GM12878 (cell line): ENCODE results near the gene NPHP3. TPM values are rescaled to one million over a fixed set of nuclear protein-coding genes. Genes with fewer than 3 reads are reported as not detected.

Experiments
- ATAC-seq: fragments of 200-7000 bp; cut with Tn5 transposase; 3 replicates; pipeline ENCODE4 v1.9.1; 2020; ENCODE audit warnings: mild to moderate bottlenecking, moderate library complexity
- BruUV-seq: library from RNA; stranded (reverse); fragments of 400-500 nt; replicated peaks from 2 replicates; lab custom pipeline; 2021; lab: Mats Ljungman, UMichigan
- CTCF ChIA-PET: fragments of 300-600 bp; sonication (Branson Sonifier 250); formaldehyde crosslinking; extraction: SDS; loops from one replicate; lab custom pipeline; 2021; ENCODE audit warnings: inconsistent platforms; lab: Yijun Ruan, JAX
- POLR2A ChIA-PET: fragments of 350-600 bp; formaldehyde crosslinking; extraction: SDS; loops from one replicate; lab custom pipeline; 2021; ENCODE audit warnings: inconsistent platforms; lab: Charles Lee
- RAD21 ChIA-PET: fragments of 300-600 bp; sonication (Branson Sonifier 250); formaldehyde crosslinking; loops from one replicate; lab custom pipeline; 2023; ENCODE audit warnings: antibody characterized with exemption; ENCODE audit not compliant: unreplicated experiment; lab: Charles Lee
- SMC1A ChIA-PET: fragments of 300-600 bp; sonication (Branson Sonifier 250); formaldehyde crosslinking; loops from one replicate; lab custom pipeline; 2023; ENCODE audit not compliant: unreplicated experiment, uncharacterized antibody; lab: Charles Lee
- DNase-seq: peaks from one replicate; pipeline ENCODE4 v3.0.0-alpha.2; 2011; ENCODE audit warnings: low read depth, low spot score
- FAIRE-seq: peaks from 3 replicates; lab custom pipeline; 2011; peaks lifted over from hg19 to GRCh38; lab: Jason Lieb, UNC
- H2AFZ ChIP-seq: 2 replicates; pipeline ENCODE4 v1.6.0; 2011; ENCODE audit warnings: low read depth, low read length, control low read depth; ENCODE audit not compliant: control insufficient read depth
- H3K27ac ChIP-seq: 2 replicates; pipeline ENCODE4 v1.5.1; 2011; ENCODE audit warnings: control low read depth; ENCODE audit not compliant: control insufficient read depth, insufficient read depth
- H3K27me3 ChIP-seq, 2 experiments: replicated peaks in 1 of 2; 2 replicates each; pipeline versions ENCODE4 v1.6.0 to v1.6.1; 2011; ENCODE audit warnings: low read length in 1 of 2; ENCODE audit not compliant: control insufficient read depth in 2 of 2, insufficient read depth in 2 of 2
- H3K36me3 ChIP-seq, 2 experiments: 2 replicates each; pipeline ENCODE4 v1.5.1; 2011; ENCODE audit warnings: low read length in 1 of 2; ENCODE audit not compliant: control insufficient read depth in 2 of 2, insufficient read depth in 2 of 2
- H3K4me1 ChIP-seq: 2 replicates; pipeline ENCODE4 v1.6.1; 2011; ENCODE audit warnings: mild to moderate bottlenecking, low read length, moderate library complexity, mixed read lengths; ENCODE audit not compliant: control insufficient read depth, insufficient read depth
- H3K4me2 ChIP-seq: 2 replicates; pipeline ENCODE4 v1.6.0; 2011; ENCODE audit warnings: control low read depth; ENCODE audit not compliant: control insufficient read depth, insufficient read depth
- H3K4me3 ChIP-seq: fragments of 200-600 bp; sonication (generic); 2 replicates; pipeline ENCODE4 v1.5.1; 2016
- H3K79me2 ChIP-seq: 2 replicates; pipeline ENCODE4 v1.6.0; 2011; ENCODE audit warnings: low read length; ENCODE audit not compliant: control insufficient read depth, insufficient read depth
- H3K9ac ChIP-seq: 2 replicates; pipeline ENCODE4 v1.8.0; 2011; ENCODE audit warnings: low read length, control low read depth, mixed read lengths; ENCODE audit not compliant: control insufficient read depth, insufficient read depth
- H3K9me3 ChIP-seq: replicated peaks from 3 replicates; pipeline ENCODE4 v1.5.1; 2011; ENCODE audit warnings: mild to moderate bottlenecking, low read length; ENCODE audit not compliant: control insufficient read depth, insufficient read depth
- H4K20me1 ChIP-seq: 2 replicates; pipeline ENCODE4 v1.6.0; 2011; ENCODE audit not compliant: control insufficient read depth, insufficient read depth
- ASH2L ChIP-seq: fragments of 300-600, 200-600 bp; sonication (generic); IDR thresholded peaks from 2 replicates; pipeline ENCODE4 v1.6.1; 2017; ENCODE audit warnings: low read depth, mild to moderate bottlenecking, borderline replicate concordance
- IKZF2 ChIP-seq, 2 experiments: fragments of 450-650 bp; IDR thresholded peaks; 2 replicates each; pipeline ENCODE4 v1.6.1; 2017; ENCODE audit warnings: mild to moderate bottlenecking in 2 of 2, moderate library complexity in 2 of 2
- JUND ChIP-seq: IDR thresholded peaks from 2 replicates; pipeline ENCODE4 v1.6.1; 2012; ENCODE audit warnings: low read depth, mild to moderate bottlenecking, low read length, improper control_type of control experiment, moderate library complexity
- NKRF ChIP-seq: fragments of 450-650 bp; conservative IDR thresholded peaks from 2 replicates; pipeline ENCODE4 v1.6.1; 2017; ENCODE audit warnings: mild to moderate bottlenecking, moderate library complexity
- POLR2A ChIP-seq: IDR thresholded peaks from 2 replicates; pipeline ENCODE4 v1.6.1; 2011; ENCODE audit warnings: low read depth, mild to moderate bottlenecking, low read length
- RAD51 ChIP-seq: fragments of 450-650 bp; IDR thresholded peaks from 2 replicates; pipeline ENCODE4 v1.6.1; 2016; ENCODE audit warnings: moderate library complexity, mild to moderate bottlenecking, inconsistent platforms
- SIN3A ChIP-seq: IDR thresholded peaks from 2 replicates; pipeline ENCODE4 v1.6.1; 2012; ENCODE audit warnings: low read depth, low read length, improper control_type of control experiment
- SP1 ChIP-seq: IDR thresholded peaks from one replicate; pipeline ENCODE4 v1.6.1; 2011; ENCODE audit warnings: low read depth, low read length
- TAF1 ChIP-seq: IDR thresholded peaks from 2 replicates; pipeline ENCODE4 v1.6.1; 2011; ENCODE audit warnings: mild to moderate bottlenecking, low read depth, low read length, borderline replicate concordance
- TBL1XR1 ChIP-seq: IDR thresholded peaks from 2 replicates; pipeline ENCODE4 v1.6.1; 2012; ENCODE audit warnings: low read depth, low read length, improper control_type of control experiment
- WGBS: methylation state at CpG from one replicate; pipeline ENCODE4 v1.1.6; 2016; ENCODE audit warnings: low lambda C conversion rate; ENCODE audit not compliant: insufficient replicate concordance, insufficient coverage; ENCODE audit errors: missing lambda C conversion rate; 5-methylcytosine and 5-hydroxymethylcytosine counted together
- in situ Hi-C: fragments of 300-500 bp; cut with MboI; formaldehyde crosslinking; loops from 9 replicates; pipeline ENCODE4 v1.14.3; 2018; ENCODE audit warnings: mixed read lengths
- intact Hi-C: fragments of 100-400 bp; cut with micrococcal nuclease; formaldehyde crosslinking; loops from one replicate; pipeline ENCODE4 v1.14.2; 2022; ENCODE audit not compliant: unreplicated experiment
- polyA plus RNA-seq, 11 experiments: library from polyadenylated mRNA; depleted of rRNA in 4 of 11; unstranded in 6 of 11; stranded (reverse) in 5 of 11; fragments of >200 nt; fragmentation: Nextera tagmentation in 4 of 11; fragmentation: Illumina TruSeq in 1 of 11; extraction: Ambion mirVana in 4 of 11; extraction: Trizol in 1 of 11; gene quantifications; 1 replicate in 1 of 11; 2 replicates in 10 of 11; pipeline versions ENCODE4 v1.2.1 to v1.2.3, GENCODE V29; 2011 to 2016; ENCODE audit warnings: inconsistent platforms in 2 of 11, missing spikeins in 2 of 11, low read depth in 1 of 11
- total RNA-seq, 4 experiments: library from RNA; depleted of rRNA in 3 of 4; stranded (reverse); fragments of >200 nt in 3 of 4; fragmentation: Illumina TruSeq in 1 of 4; extraction: Trizol in 1 of 4; gene quantifications; 2 replicates each; pipeline versions ENCODE4 v1.2.1 to v1.2.3, GENCODE V29; 2013 to 2021
- TF ChIP-seq, protein P1 (sequence below): fragments of 450-650 bp; IDR thresholded peaks from 2 replicates; pipeline ENCODE4 v1.6.1; 2018; ENCODE audit warnings: mild to moderate bottlenecking, low read depth, moderate library complexity; ENCODE audit not compliant: partially characterized antibody
- TF ChIP-seq, protein P2 (sequence below): fragments of 450-650 bp; IDR thresholded peaks from 2 replicates; pipeline ENCODE4 v1.6.1; 2016; ENCODE audit warnings: mild to moderate bottlenecking

The NPHP3 gene
- total and polyA plus RNA-seq, 10 of the 15 experiments (the other 5 are each of a cell fraction or from before 2014, with no cell fraction given) = 0.84 to 11.7 (median 2.9) TPM

- peaks cover 4% of the 10 kb centered on the region for H3K79me2 ChIP-seq
- no peaks in the 10 kb centered on the region for H3K4me1 ChIP-seq
- H3K27ac ChIP-seq = no peak overlapping the region
- no peak overlapping the region for H3K4me3 ChIP-seq
- no peak for ATAC-seq
- no peak overlapping the region for H2AFZ ChIP-seq
- 96% methylated on average over 2 of the region's 2 CpGs for WGBS
- POLR2A ChIA-PET = no interaction called here
- no peak for DNase-seq
- no peaks in the 10 kb centered on the region for H4K20me1 ChIP-seq
- no TSS peak for BruUV-seq
- no peaks in the 10 kb centered on the region for H3K9me3 ChIP-seq
- H3K4me2 ChIP-seq = no peak overlapping the region
- SMC1A ChIA-PET = interaction anchor here (1.9 kb wide), 1 partner anchor 12 kb away, joined by 4 read pairs; no protein-coding TSS in a partner anchor
- in situ Hi-C loops = no loop called here
- no peak overlapping the region for H3K9ac ChIP-seq
- no peaks in the 10 kb centered on the region for H3K27me3 ChIP-seq
- RAD21 ChIA-PET = no interaction called here
- H3K36me3 ChIP-seq = no peaks in the 10 kb centered on the region
- intact Hi-C loops = no loop called here
- TF ChIP-seq SP1 = no peak
- TF ChIP-seq TBL1XR1 = no peak
- no peak for TF ChIP-seq SIN3A
- TF ChIP-seq TAF1 = no peak
- TF ChIP-seq ASH2L = no peak
- no peak for TF ChIP-seq RAD51
- CTCF ChIA-PET = interaction anchor here (2.6 kb wide), 1 partner anchor 12 kb away, joined by 26 read pairs; no protein-coding TSS in a partner anchor
- FAIRE-seq = no peak
Measured at GRCh38 chr3:132654190-132654589, 68.0 kb downstream of the NPHP3 start.

- Histone ChIP-seq H3K79me2 (no peaks in the 10 kb centered on the region), H3K4me3 (no peak overlapping the region), H3K27me3 (no peaks in the 10 kb centered on the region), H3K9me3 (no peaks in the 10 kb centered on the region), H3K36me3 (no peaks in the 10 kb centered on the region), H4K20me1 (no peaks in the 10 kb centered on the region), H3K27ac (no peak overlapping the region), H3K9ac (no peak overlapping the region), H3K4me1 (no peaks in the 10 kb centered on the region), H2AFZ (no peak overlapping the region), H3K4me2 (no peak overlapping the region)
- ChIA-PET RAD21 (no interaction called here), SMC1A (interaction anchor here (1.5 kb wide), 1 partner anchor 10 kb away, joined by 7 read pairs; no protein-coding TSS in a partner anchor), CTCF (interaction anchor here (0.7 to 2.6 kb wide), 3 partner anchors 10 to 117 kb away, joined by 3 to 26 read pairs (median 4); no protein-coding TSS in a partner anchor), POLR2A (no interaction called here)
- BruUV-seq = no TSS peak
- in situ Hi-C loops = no loop called here
- ATAC-seq = no peak
- no peak for DNase-seq
- intact Hi-C loops = no loop called here
- FAIRE-seq = no peak
- 94% methylated on average over 1 of the region's 1 CpG for WGBS
- TF ChIP-seq POLR2A (no peak), NKRF (no peak), IKZF2 (IDR thresholded peaks at IDR 0.05) (no peak), JUND (no peak)
- TF ChIP-seq, protein P1, sequence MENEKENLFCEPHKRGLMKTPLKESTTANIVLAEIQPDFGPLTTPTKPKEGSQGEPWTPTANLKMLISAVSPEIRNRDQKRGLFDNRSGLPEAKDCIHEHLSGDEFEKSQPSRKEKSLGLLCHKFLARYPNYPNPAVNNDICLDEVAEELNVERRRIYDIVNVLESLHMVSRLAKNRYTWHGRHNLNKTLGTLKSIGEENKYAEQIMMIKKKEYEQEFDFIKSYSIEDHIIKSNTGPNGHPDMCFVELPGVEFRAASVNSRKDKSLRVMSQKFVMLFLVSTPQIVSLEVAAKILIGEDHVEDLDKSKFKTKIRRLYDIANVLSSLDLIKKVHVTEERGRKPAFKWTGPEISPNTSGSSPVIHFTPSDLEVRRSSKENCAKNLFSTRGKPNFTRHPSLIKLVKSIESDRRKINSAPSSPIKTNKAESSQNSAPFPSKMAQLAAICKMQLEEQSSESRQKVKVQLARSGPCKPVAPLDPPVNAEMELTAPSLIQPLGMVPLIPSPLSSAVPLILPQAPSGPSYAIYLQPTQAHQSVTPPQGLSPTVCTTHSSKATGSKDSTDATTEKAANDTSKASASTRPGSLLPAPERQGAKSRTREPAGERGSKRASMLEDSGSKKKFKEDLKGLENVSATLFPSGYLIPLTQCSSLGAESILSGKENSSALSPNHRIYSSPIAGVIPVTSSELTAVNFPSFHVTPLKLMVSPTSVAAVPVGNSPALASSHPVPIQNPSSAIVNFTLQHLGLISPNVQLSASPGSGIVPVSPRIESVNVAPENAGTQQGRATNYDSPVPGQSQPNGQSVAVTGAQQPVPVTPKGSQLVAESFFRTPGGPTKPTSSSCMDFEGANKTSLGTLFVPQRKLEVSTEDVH = no peak
- TF ChIP-seq, protein P2, sequence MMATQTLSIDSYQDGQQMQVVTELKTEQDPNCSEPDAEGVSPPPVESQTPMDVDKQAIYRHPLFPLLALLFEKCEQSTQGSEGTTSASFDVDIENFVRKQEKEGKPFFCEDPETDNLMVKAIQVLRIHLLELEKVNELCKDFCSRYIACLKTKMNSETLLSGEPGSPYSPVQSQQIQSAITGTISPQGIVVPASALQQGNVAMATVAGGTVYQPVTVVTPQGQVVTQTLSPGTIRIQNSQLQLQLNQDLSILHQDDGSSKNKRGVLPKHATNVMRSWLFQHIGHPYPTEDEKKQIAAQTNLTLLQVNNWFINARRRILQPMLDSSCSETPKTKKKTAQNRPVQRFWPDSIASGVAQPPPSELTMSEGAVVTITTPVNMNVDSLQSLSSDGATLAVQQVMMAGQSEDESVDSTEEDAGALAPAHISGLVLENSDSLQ = no peak
Measured at GRCh38 chr3:132652640-132653270, 69.5 kb downstream of the NPHP3 start.
